HG03565 (cell line): ENCODE results near the gene CCL27.

Experiments used
- ATAC-seq: cut with Tn5 transposase; IDR thresholded peaks from one replicate; pipeline ENCODE4 v1.9.1; 2021; ENCODE audit warnings: mild to moderate bottlenecking, moderate library complexity; ENCODE audit not compliant: unreplicated experiment

Gene CCL27

DNA sequence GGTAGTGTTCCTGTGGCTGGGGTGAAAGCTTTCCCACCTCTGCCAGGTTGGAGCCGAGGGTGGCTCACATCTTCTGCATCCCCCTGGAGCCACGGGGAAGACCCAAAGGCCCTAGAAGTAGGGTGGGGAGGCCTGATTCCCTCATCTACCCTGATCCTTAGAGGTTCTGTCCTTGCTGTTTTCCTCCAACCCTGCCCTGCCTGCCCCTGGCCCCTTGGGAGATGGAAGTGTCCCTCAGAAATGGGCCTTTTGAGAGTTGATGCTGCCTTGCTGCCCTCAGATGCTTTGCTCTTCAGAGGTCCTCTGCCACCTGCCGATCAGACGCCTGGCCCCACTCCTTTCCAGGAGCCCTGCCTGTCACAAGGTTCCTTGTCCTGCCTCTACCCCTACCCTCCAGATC, 22.4 kb upstream of the CCL27 start:
- ATAC-seq = no peak

DNA sequence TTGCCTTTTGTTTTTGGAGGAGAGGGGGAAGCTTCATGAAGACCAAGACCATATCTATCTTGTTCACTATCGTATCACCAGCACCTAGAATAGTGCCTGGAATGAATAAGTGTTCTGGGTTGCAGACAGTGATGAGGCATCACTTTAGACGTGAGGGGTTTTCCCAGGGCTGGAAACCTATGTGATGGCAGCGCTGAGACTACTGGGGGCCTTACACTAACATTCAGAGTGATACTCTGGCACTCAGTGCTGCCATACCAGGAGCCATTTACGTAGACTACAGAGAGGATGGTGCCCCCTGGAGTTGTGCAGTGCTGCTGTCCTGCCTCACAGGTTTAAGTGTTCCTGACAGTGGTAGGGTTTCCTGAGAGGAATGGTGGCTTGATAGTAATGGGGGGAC, 21.7 kb upstream of the CCL27 start:
- ATAC-seq = no peak

DNA sequence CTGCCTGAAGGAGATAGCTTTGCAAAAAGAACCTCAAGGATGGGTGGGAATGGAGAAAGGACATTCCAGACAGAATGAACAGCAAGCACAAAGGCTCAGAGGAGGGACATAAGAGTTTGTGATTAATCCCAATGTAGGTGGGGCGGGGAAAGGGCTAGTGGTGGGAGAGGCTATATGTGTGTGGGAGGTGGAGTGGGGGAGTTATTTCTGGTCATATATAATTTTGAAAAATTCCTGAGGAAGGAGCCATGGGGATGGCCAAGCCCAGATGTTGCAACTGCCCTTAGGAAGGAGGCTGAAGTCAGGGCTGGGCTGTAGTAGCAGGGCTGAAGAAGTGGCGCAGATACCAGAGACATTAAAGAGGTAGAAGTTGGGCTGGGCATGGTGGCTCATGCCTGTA, 13.4 kb upstream of the CCL27 start:
- no peak for ATAC-seq

DNA sequence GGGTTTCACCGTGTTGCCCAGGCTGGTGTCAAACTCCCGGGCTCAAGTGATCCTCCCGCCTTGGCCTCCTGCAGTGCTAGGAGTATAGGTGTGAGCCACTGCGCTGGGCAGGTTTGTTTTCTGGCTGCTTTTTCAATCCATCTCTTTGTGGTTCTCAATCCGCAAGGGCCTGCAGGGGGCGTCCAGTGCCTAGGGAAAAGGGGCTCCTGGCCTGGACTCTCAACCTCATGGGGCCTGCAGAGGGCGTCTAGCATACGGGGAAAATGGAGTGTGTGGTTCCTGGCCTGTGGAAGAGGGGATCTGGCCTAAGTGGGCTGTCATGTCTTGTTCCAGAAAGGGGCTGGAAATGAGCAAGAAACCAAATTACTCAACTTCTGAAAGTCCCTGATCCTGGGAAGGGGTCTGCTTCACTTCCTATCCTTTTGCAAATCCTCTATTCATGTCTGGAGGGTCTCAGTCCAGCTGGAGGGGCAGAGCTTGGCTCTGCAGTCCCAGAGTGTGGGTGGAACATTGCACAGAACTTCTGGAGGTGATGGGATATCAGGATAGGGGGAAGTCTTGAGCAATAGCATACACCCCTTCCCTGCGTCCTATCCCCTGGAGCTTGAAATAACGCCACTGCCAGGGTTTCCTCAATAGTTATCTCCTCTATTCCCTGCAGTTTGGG, 12.7 kb upstream of the CCL27 start:
- ATAC-seq = no peak

DNA sequence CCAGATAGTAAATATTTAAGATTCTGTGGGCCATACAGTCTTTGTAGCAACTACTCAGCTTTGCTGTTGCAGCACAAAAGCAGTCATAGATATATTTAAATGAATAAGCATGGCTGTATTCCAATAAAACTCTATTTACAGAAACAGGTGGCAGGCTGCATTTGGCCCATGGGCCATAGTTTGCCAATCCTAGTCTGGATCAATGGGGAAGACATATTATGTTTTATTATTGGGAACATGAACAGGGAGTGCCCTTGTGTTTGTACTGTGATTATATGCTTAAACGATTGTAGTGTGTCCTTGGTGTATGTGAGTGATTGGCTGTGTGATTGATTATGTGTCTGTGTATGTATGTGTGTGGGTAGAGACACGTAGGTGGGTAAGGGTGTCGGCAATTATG, 12.0 kb upstream of the CCL27 start:
- no peak for ATAC-seq

DNA sequence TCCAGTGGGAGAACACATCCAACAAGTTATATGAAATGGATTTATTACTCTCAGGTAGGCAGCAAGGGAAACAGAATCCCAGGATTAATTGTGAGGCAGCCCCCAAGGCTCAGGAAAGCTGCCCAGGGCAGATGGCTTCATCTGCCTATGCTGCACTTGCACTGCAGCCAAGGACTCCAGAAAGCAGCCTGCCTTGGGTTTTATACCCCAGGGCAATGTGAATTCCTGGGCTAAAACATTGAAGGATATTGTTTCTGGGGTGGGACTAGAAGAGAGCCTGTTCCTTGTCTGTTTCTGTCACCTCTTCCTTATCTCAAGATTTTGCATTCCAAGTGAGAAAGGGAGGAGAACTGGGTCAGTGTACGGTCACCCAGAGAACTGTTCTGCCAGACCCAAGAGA, 8.8 kb upstream of the CCL27 start:
- no peak for ATAC-seq

DNA sequence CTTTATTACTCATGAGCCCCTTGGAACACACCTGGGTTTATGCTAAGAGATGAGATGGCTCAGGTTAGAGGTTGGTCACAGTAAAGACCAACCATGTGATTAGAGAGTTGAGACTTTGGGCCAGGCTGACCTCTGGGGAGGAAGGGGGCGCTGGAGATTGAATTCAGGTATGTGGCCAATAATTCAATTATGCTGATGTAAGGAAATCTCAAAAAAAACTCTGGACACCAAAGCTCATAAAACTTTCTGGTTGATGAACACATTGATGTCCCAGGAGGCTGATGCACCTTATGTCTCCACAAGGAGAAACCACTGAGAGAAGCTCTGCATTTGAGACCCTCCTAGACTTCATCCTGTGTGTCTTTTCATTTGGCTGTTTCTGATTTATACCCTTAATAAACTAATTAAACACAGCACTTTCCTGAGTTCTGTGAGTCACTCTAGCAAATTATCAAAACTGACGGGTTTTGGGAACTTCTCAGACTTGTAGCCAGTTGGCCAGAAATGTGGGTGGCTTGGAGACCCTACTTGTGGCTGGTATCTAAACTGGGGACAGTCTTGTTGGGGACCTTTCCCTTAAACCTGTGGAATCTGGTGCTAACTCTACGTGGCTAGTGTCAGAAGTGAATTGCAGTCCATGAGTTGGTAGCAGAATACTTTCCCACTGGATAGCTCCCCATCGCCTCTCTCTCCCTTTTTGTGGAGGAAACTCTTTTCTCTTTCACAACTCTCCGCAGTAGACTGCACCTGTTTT, 7.5 kb upstream of the CCL27 start:
- no peak for ATAC-seq

DNA sequence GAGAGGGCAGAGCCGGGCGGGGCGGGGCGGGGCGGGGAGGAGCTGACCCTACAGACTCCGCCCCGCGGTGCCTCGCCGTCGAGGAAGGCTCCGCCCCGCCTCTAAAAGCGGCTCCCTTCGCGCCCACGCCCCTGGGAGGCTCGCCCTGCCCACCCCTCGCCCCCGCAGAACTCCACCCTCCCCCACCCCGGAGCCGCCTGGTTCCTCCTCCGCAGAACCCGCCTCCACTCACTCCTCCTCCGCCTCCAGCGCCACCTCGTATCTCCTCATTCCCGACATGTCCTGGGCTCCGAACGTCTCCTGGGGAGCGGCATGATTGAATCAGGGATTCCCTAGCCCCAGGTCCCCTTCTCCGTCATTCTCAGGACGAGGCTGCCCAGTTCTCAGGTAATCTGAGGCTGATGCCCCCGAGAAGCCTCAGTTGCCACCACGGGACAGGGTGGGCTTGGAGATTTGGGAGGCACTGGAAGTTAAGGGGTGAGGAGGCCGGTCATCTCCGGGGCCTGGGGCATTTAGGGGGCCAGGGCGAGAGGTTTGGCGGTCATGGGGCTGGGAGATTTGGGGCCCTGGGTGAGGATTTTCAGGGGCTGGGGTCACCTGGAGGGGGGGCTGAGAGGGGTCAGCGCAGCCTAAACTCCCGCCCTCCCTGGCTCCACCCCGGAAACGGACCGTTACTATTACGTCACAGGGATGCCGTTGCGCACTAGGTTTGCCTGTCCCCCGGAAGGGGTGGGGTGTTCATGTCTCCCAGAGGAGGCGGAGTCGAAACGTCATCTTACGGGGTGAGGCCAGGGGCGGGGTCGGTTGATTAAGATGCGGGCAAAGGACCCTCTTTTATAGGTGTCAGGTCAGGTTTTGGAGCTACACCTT, 3.2 kb upstream of the CCL27 start:
- peak; percentile 47 for ATAC-seq

DNA sequence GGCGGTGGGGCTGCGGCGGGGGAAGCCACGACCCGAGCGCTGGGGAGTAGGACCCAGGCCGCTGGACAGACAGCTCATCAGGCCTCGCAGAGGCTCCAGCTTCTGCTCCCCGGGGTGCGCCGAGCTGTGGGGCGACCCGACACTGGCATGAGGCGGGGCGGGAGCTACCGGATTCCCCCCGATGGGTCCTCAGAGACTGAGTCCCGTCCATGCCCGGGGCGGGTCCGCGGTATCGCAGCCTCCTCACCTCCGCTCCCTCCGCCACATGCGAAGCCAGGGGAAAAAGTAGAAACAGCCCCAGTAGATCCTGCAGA, 2.6 kb upstream of the CCL27 start:
- ATAC-seq = no peak

DNA sequence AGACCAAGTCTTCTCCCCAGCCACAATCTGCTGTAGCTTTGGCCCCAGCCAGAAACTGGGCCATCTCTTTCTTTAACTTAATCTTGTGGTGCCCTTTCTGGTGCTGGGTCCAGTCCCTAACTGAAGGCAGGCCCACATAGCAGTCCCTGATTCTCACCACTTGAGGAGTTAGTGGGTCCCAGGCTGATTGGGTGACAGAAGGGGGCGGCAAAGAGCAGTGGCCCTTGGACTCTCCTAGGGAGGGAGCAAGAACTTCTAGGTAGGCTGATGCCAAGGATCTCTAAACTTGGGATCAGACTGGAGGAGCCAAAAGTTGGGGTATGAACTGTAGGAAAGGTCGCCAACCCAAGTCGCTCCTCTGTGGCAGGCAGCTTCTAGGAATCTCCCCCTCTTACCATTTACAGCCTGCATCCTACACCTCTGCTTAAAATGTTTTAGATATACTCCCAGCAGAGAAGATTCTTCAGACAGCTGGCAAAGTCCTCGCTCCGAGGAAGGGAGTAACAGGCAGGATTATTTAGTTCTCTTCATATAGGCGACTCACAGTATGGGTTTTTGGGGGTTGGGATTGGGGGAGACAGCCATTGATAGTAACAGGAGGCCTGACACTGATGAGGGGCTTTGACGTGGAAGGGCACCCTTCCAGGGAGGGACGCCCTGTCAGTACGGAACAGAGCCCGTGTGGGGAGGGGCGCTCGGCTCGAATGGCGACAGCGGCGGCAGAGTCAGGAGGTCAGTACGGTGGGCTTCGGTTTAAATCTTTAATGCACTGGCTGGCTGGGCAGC, 2.0 kb upstream of the CCL27 start:
- no peak for ATAC-seq

DNA sequence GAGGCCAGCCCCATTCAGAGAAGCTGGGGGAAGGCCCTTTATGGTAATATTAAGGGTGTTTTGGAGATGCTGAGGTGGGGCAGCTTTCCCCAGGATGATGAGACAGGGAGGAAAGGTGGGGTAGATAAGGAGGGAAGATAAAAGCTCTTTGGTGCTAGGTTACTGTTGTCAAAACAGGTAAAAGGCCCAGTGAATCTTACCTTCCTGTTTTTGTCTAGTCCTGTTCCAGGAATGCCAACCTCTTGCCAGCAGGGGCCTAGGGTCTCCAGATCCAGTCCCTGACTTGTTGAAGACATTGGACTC, 797 bp upstream of the CCL27 start:
- ATAC-seq = no peak

DNA sequence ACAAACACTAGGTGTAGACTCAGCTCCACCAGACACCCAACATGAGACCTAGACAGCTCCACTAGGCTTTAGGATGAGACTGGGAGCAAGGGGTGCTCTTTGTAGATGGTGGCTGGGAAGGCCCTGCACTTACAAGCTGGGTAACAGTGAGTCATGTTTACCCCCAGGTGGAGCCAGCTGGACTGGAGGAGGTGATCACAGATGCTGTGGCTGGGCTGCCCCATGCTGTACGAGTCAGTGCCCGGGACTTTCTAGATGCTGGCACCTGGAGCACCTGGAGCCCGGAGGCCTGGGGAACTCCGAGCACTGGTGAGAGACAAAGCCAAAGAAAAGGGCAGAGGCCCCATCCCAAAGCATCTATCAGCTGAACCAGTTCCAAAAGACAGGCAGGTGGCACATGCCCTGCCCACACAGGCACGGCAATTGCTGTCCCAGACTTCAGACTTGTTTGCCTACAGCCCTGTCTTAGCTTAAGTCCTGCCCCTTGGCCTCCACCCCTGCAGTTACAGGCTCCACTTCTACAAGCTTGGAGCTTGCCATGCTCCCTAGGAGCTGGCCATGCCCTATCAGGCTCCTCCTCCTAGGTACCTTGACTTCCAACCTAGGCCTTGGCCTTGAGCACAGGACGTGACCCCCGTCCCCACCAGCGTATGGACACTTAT, 2.7 kb downstream of the CCL27 start:
- ATAC-seq = no peak

DNA sequence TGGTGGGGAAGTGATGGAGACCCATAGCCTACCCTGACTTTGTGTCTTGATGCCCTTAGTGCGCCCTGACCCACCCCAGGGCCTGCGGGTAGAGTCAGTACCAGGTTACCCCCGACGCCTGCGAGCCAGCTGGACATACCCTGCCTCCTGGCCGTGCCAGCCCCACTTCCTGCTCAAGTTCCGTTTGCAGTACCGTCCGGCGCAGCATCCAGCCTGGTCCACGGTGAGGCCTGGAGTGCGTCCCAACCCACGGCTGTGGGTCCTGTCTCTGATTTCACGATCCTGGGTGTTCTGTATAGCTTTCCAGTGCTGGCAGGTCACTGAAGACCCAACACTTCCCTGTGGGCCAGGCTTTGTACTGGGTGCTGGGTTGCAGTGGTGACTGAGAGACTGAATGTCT, 4.0 kb downstream of the CCL27 start:
- ATAC-seq = no peak

DNA sequence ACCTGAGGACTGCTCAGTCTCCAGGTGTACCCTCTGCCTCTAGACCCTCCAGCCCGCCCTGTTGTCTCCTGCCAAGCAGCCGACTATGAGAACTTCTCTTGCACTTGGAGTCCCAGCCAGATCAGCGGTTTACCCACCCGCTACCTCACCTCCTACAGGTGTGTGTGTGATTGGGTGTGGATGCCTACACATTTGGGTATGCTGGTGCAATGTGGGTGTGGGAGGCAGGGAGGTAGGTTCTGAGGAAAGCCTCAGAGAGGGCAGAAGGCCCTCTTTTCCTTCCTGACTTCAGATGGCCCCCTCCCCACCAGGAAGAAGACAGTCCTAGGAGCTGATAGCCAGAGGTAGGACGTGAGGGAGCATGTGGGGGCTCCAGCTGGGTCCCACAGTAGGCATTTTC, 5.5 kb downstream of the CCL27 start:
- ATAC-seq = no peak

DNA sequence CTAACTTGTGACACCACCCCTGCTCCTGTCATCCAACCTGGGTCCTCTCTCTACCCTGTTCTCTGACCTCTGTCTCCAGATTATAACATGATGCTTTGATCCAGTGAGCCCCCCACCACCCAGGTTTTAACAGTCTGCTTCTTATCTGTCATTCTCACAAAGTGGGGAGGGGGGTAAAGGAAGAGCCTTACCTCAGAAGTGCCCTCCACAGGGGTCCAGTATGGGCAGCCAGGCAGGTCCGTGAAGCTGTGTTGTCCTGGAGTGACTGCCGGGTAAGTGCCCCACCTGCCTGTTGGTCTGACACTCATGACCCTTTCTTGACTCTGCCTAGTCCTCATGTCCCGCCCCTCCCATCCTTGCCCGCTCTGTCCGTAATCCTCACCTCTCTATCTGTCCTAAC, 7.1 kb downstream of the CCL27 start:
- ATAC-seq = no peak

DNA sequence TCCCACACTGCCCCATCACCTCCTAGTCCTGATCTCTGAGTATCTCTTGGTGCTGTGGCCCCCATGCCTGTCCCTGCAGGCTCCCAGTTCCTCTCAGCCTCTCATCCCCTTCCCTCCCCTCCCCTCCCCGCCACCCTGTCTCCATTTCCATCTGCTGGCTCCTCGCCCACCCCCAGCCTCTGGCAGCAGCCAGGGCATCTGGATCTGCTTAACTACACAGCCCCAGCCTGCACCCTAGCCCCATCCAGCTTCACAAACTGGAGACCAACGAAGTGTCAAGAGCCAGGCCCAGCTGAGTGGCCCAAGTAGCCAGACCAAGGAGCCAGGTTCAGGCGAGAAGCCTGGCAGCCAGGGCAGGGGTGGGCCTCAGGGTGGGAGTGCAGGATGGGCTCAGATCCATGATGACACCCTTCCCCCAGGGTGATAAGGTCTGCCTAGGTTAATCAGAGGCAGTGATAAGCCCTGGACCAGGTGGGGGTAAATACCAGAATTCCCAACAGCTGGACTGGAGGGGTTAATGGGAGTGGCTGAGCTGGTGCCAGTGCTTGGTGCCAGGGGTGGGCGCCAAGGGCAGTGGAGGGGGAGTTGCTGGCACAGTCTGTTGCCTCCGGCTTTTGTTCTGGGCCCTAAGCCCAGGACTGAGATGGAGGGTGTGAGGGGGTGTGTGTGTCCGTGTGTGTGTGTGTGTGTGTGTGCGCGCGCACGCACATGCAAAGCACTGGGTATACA, 8.0 kb downstream of the CCL27 start:
- ATAC-seq = no peak

DNA sequence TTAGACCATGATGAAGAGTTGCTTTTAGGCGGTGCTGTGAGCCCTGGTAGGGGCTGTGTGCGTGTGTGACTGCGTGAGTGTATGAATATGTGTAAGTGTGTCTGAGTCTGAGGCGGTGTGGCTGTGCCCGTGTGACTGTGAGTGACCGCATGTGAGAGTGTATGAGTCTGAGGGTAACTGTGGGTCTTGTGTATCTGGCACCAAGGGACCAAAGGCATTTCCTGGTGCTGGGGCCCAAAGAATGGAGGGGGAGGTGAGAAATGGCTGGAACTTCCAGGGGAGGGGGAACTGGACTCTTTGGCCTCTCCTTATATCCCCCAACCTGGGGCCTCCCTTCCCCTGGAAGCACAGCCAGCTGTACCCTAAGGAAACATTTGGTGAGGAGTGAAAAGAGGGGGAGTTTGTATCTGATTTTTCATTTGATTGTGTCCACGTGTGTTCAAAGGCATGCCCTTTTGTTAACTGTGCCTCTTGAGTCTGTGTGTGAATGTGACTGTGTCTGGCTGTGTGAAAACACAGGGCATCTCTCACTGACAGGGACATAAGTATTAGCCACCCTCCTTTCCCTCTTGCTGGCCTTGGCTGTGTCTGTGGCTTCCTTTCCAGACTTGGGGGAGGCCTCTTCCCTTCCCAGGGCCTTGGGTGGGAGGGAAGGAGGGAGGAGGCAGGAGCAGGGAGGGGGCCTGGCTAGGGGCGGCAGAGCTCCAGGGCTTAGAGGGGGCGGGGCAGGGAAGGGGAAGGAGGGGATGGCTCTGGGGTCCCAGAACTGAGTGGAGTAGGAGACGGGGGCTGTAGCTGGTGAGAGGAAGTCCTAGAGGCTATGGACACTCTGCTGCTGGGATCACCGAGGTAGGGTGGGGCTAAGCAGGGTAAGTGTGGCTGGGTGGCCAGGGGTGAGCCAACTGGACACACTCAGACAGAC, 9.0 kb downstream of the CCL27 start:
- ATAC-seq = no peak

DNA sequence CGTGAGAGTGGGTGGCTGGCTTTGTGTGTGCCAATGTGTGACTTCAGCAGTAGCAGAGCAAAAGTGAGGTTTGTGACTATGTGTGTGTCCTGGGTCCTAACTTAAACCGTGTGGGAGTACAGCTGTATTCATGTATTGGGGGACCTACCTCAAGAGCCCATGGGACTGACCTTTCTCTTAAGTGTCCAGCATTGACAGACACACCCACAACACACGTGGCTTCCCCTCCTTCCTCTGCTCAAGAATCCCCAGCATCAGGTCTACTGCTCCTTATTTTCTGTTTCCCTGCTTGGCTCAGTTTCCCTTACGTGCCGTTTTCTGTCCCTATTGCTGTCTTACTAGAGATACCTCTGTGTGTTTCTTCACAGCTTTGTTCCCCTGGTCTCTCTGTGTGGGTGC, 9.9 kb downstream of the CCL27 start:
- no peak for ATAC-seq

DNA sequence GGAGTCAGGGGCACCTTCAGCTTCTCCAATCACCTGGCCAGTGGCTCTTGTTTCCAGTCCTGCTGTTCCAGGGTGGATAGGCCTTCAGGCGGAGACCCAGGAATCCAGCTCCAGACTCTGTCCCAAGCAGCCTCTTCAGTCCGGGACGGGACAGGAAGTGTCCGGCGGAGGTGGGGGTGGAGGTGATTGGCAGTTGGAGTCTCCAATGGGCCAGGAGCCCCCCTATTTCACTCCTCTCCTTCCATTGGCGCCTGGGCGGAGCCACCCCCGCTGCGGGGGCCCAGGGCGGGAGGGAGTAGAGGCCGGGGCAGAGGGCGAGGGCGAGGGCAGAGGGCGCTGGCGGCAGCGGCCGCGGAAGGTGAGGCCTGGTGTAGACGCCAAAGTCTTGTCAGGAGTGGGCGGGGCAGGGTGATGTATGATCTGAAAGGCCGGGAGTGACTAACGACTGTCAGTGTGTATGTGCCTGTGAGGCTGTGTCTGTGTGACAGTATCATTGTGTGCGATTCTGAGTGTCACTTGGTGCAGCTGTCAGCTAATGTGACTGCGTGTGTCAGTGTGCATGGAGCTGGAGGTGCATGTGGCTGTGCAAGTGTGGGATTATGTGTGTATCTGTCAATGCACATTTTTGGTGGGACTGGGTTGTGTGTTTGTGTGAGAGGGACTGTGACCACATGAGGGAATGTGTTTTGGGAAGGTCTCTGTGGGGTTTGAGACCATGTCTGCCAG, 10.4 kb downstream of the CCL27 start, which contains the start of gene IL11RA:
IL11RA (plus strand) TSS at position 310 of the 726 bp plus-strand sequence. CDS start 3,033 bp downstream, outside the sequence.
- no peak for ATAC-seq
